Esophagus squamous epithelium (tissue), 5 donors: ENCODE results near the gene CALHM3. TPM values are rescaled to one million over a fixed set of nuclear protein-coding genes. Genes with fewer than 3 reads are reported as not detected.

Experiments used
- DNase-seq: peaks from one replicate; lab custom pipeline; 2025; lab: John Stamatoyannopoulos, UW
- H3K27ac ChIP-seq, 4 donors: fragments of 200-600 bp; sonication (generic); one replicate each; pipeline ENCODE4 v1.5.1; 2016 to 2019; ENCODE audit warnings: mild to moderate bottlenecking in 1 of 4
- H3K27me3 ChIP-seq, 4 donors: fragments of 200-600 bp; sonication (generic); 1 replicate in 3 of 4; 2 replicates in 1 of 4; pipeline versions ENCODE4 v1.5.1 to v1.6.0; 2017 to 2021; ENCODE audit warnings: antibody characterized with exemption in 1 of 4
- H3K36me3 ChIP-seq, 3 donors: fragments of 200-600 bp; sonication (generic); one replicate each; pipeline ENCODE4 v1.5.1; 2016 to 2019
- H3K4me1 ChIP-seq, 3 donors: fragments of 200-600 bp; sonication (generic); one replicate each; pipeline ENCODE4 v1.5.1; 2017 to 2019
- H3K4me3 ChIP-seq, 4 donors: fragments of 200-600 bp; sonication (generic); 1 replicate in 3 of 4; 2 replicates in 1 of 4; pipeline ENCODE4 v1.5.1; 2016 to 2019; ENCODE audit warnings: mild to moderate bottlenecking in 2 of 4, moderate library complexity in 1 of 4
- H3K9me3 ChIP-seq, 3 donors: fragments of 200-600 bp; sonication (generic); one replicate each; pipeline ENCODE4 v1.5.1; 2016 to 2019
- POLR2A ChIP-seq, 4 donors: fragments of 450-650 bp; IDR thresholded peaks; one replicate each; pipeline ENCODE4 v1.6.1; 2017; ENCODE audit warnings: antibody characterized with exemption in 4 of 4, mild to moderate bottlenecking in 4 of 4, moderate library complexity in 3 of 4
- WGBS, 2 donors: methylation state at CpG; one replicate each; pipeline ENCODE4 v1.1.5; 2018; 5-methylcytosine and 5-hydroxymethylcytosine counted together
- intact Hi-C: fragments of 100-400 bp; cut with DNase I; formaldehyde crosslinking; loops from one replicate; pipeline ENCODE4 v1.15.0; 2022
- total RNA-seq, 4 donors: library from RNA; depleted of rRNA; stranded (reverse); fragments of >200 nt; gene quantifications; one replicate each; pipeline ENCODE4 v1.1.0, GENCODE V29; 2016
- TF ChIP-seq, protein P1 (sequence below), 6 experiments: fragments of 450-650 bp in 4 of 6; fragments of 200-600 bp in 2 of 6; sonication (generic) in 2 of 6; IDR thresholded peaks; one replicate each; pipeline ENCODE4 v1.5.1; 2016 to 2019; ENCODE audit warnings: antibody characterized with exemption in 6 of 6, mild to moderate bottlenecking in 4 of 6, moderate library complexity in 4 of 6
- donor health status: DM: yes; HTN: yes; CAD: no.

Gene CALHM3
- total RNA-seq, 4 donors from 2014 or later = not detected

DNA sequence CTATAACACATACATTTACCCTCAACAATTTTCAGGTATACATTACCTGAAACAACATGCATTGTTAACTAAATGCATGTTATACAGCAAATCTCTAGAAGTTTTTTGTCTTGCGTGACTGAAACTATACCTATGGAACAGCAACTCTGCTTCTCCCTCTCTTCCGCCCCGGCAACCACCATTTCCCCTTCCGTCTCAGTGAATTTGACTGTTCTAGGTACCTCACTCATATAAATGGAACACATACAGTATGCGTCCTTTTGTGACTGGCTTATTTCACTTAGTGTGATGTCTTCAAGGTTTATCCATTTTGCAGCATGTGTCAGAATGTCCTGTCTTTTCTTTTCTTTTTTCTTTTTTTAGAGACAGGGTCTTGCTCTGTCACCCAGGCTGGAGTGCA lies 49.4 kb downstream of the CALHM3 start:
- no peak overlapping the region for H3K4me3 ChIP-seq
- WGBS, 2 donors = 87 to 94% methylated on average over 5 of the region's 5 CpGs
- H3K27me3 ChIP-seq = no peaks in the 10 kb centered on the region
- intact Hi-C loops = no loop called here
- TF ChIP-seq, protein P1, sequence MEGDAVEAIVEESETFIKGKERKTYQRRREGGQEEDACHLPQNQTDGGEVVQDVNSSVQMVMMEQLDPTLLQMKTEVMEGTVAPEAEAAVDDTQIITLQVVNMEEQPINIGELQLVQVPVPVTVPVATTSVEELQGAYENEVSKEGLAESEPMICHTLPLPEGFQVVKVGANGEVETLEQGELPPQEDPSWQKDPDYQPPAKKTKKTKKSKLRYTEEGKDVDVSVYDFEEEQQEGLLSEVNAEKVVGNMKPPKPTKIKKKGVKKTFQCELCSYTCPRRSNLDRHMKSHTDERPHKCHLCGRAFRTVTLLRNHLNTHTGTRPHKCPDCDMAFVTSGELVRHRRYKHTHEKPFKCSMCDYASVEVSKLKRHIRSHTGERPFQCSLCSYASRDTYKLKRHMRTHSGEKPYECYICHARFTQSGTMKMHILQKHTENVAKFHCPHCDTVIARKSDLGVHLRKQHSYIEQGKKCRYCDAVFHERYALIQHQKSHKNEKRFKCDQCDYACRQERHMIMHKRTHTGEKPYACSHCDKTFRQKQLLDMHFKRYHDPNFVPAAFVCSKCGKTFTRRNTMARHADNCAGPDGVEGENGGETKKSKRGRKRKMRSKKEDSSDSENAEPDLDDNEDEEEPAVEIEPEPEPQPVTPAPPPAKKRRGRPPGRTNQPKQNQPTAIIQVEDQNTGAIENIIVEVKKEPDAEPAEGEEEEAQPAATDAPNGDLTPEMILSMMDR (IDR thresholded peaks at IDR 0.05) = no peak
- no peak for TF ChIP-seq POLR2A (IDR thresholded peaks at IDR 0.05)
- no peak for DNase-seq
- no peaks in the 10 kb centered on the region for H3K4me1 ChIP-seq
- H3K36me3 ChIP-seq = peaks cover 9 to 100% (median 42%) of the 10 kb centered on the region in 3 donors
- no peak overlapping the region for H3K27ac ChIP-seq
- H3K9me3 ChIP-seq = no peaks in the 10 kb centered on the region

DNA sequence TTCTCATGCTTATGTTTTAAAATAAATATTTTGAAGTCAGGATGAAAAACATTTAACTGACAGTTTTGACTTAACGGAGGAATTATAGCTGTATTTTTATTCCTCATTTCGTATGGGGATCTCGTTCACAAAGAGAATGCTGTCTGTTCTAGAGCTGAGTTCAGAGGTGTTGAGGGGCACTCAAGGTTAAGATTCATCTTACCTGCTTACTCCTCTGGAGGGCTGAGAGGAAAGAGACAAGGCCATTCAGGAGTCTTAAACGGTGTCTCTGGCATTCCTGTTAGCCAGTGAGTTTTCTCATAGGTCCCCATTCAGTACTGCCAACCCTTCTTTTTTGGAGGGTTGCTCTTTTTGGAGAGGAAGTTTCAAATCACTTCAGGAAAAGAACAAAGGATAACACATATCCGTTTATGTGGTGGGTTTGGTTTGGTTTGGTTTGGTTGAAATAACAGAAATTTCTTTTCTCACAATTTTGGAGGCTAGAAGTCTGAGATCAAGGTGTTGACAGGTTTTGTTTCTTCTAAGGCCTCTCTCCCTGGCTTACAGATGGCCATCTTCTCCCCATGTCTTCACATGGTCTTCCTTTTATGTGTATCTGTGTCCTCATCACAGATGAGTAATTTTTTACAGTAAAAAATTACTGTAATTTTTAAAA lies 49.9 kb downstream of the CALHM3 start:
- Histone ChIP-seq H3K27ac (no peak overlapping the region), H3K4me3 (no peak overlapping the region), H3K4me1 (no peaks in the 10 kb centered on the region), H3K9me3 (no peaks in the 10 kb centered on the region), H3K27me3 (no peaks in the 10 kb centered on the region), H3K36me3 (peaks cover 9 to 100% (median 39%) of the 10 kb centered on the region in 3 donors)
- no peak for DNase-seq
- 60 to 64% methylated on average over 5 of the region's 5 CpGs for WGBS, 2 donors
- no peak for TF ChIP-seq POLR2A (IDR thresholded peaks at IDR 0.05)
- TF ChIP-seq, protein P1 (IDR thresholded peaks at IDR 0.05) = no peak
- intact Hi-C loops = no loop called here

DNA sequence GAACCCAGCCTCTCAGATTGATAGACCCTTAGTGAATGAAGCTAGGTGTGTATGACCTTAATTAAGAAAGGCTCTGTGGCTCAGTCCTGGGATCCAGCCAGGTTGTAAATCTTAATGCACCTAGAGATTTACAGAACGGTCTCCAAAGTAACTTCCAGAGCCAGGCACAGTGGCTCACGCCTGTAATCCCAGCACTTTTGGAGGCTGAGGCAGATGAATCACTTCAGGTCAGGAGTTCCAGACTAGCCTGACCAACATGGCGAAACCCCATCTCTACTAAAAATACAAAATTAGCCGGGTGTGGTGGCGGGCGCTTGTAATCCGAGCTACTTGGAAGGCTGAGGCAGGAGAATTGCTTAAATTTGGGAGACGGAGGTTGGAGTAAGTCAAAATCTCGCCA lies 51.2 kb downstream of the CALHM3 start:
- WGBS, 2 donors = 85 to 93% methylated on average over 7 to 9 of the region's 9 CpGs
- H3K27ac ChIP-seq = no peak overlapping the region
- no peaks in the 10 kb centered on the region for H3K9me3 ChIP-seq
- intact Hi-C loops = no loop called here
- H3K36me3 ChIP-seq = peaks cover 14 to 100% (median 30%) of the 10 kb centered on the region in 3 donors
- no peak for TF ChIP-seq POLR2A (IDR thresholded peaks at IDR 0.05)
- TF ChIP-seq, protein P1 (IDR thresholded peaks at IDR 0.05) = no peak
- H3K4me3 ChIP-seq = no peak overlapping the region
- no peak for DNase-seq
- no peaks in the 10 kb centered on the region for H3K4me1 ChIP-seq
- no peaks in the 10 kb centered on the region for H3K27me3 ChIP-seq

DNA sequence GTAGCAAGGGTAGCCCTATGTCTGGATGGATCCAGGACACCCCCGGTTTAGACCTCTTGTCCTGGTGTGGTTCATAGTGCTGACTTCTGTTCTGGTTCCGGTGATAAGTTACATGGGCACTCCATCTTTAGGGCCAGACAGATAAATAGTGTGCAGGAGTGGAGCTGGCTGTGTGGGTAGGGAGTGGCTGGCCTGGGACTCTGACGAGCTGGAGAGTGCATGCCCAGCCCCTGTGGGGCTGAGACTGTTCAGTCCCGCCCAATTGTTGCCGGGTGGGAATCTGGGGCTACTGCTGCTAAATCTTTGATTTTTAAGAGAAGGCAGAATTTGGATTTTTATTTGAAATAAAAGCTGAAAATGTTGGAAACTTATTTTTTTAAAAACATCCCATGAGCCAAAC lies 55.3 kb downstream of the CALHM3 start:
- DNase-seq = no peak
- H3K36me3 ChIP-seq = peaks cover 36 to 100% (median 36%) of the 10 kb centered on the region in 3 donors
- TF ChIP-seq, protein P1 (IDR thresholded peaks at IDR 0.05) = no peak
- TF ChIP-seq POLR2A (IDR thresholded peaks at IDR 0.05) = no peak
- no peaks in the 10 kb centered on the region for H3K27me3 ChIP-seq
- H3K27ac ChIP-seq = no peak overlapping the region
- intact Hi-C loops = no loop called here
- H3K4me1 ChIP-seq = no peaks in the 10 kb centered on the region
- 84 to 93% methylated on average over 4 to 5 of the region's 5 CpGs for WGBS, 2 donors
- H3K4me3 ChIP-seq = no peak overlapping the region
- no peaks in the 10 kb centered on the region for H3K9me3 ChIP-seq

Other genes with a start within 250 kb of the CALHM3 start
- not detected for gene RPEL1, start 233.4 kb downstream of the CALHM3 start, total RNA-seq
- gene INA, start 202.1 kb downstream of the CALHM3 start, total RNA-seq = 1 to 10 TPM in 3 of 4 donors, under 1 TPM in 1; 0.38 to 2.5 (median 1.4) TPM
- 10 to 100 TPM in 1 of 4 donors, 1 to 10 TPM in 3; 3.3 to 11.3 (median 7.8) TPM for gene PCGF6, start 128.1 kb downstream of the CALHM3 start, total RNA-seq
- gene TAF5, start 111.3 kb downstream of the CALHM3 start, total RNA-seq = 1 to 10 TPM; 2.0 to 5.7 (median 4.5) TPM
- 100 to 1,000 TPM; 264 to 497 (median 417) TPM for gene ATP5MK, start 82.8 kb downstream of the CALHM3 start, total RNA-seq
- 10 to 100 TPM; 16.7 to 32.6 (median 26.2) TPM for gene PDCD11, start 82.6 kb downstream of the CALHM3 start, total RNA-seq
- 10 to 100 TPM in 2 of 4 donors, 1 to 10 TPM in 2; 5.0 to 40.1 (median 9.3) TPM for gene CALHM2, start 26.9 kb downstream of the CALHM3 start, total RNA-seq
- gene CALHM1, start 20.3 kb downstream of the CALHM3 start, total RNA-seq = not detected
- under 1 TPM in 1 of 4 donors, not detected in 3; 0.19 TPM for gene NEURL1, start 14.5 kb upstream of the CALHM3 start, total RNA-seq